ENCODE data around the gene SAFB.
"Not testable (repeated sequence)": the region's sequence is repeated elsewhere in the genome, so short reads cannot be mapped to it uniquely, and the experiment has no call there.

SAFB gene

GRCh38 chr19:5595745-5596144 is 27.1 kb upstream of the SAFB start:
- no peak for DNase-seq

GRCh38 chr19:5600797-5601196 is 22.1 kb upstream of the SAFB start:
- no peak for DNase-seq

- no peak for DNase-seq
These were observed 19.3 kb upstream of the SAFB start for GRCh38 chr19:5603626-5604025.

GRCh38 chr19:5605362-5605761 is 17.5 kb upstream of the SAFB start:
- no peak for DNase-seq

GRCh38 chr19:5607318-5608275 is 15.3 kb upstream of the SAFB start:
- no peak for DNase-seq

- no peak for DNase-seq
These were observed 14.6 kb upstream of the SAFB start for GRCh38 chr19:5608291-5608690.

- not testable (repeated sequence) for DNase-seq
These were observed 14.1 kb upstream of the SAFB start for GRCh38 chr19:5608766-5609165.

GRCh38 chr19:5609881-5610448 is 12.9 kb upstream of the SAFB start:
- no peak for DNase-seq

GRCh38 chr19:5612891-5613865 is 9.7 kb upstream of the SAFB start:
- no peak for DNase-seq

- DNase-seq: no peak
These were observed 7.0 kb upstream of the SAFB start for GRCh38 chr19:5615756-5616327.

GRCh38 chr19:5617080-5617479 is 5.8 kb upstream of the SAFB start:
- no peak for DNase-seq

- DNase-seq: no peak
These were observed 4.3 kb upstream of the SAFB start for GRCh38 chr19:5618591-5618990.

GRCh38 chr19:5619946-5620345 is 2.9 kb upstream of the SAFB start:
- no peak for DNase-seq

GRCh38 chr19:5621311-5621944 is 1.5 kb upstream of the SAFB start:
- DNase-seq: peak; percentile 32

- DNase-seq: peak; percentile 16
These were observed 878 bp upstream of the SAFB start for GRCh38 chr19:5621945-5622464.

GRCh38 chr19:5623397-5624017 is 624 bp downstream of the SAFB start:
- peak; percentile 36 for DNase-seq

GRCh38 chr19:5624018-5624663 is 1.3 kb downstream of the SAFB start:
- no peak for DNase-seq

- DNase-seq: no peak
These were observed 1.9 kb downstream of the SAFB start for GRCh38 chr19:5624741-5625278.

- no peak for DNase-seq
These were observed 2.8 kb downstream of the SAFB start for GRCh38 chr19:5625641-5626040.

GRCh38 chr19:5627395-5627904 is 4.6 kb downstream of the SAFB start:
- DNase-seq: peak; percentile 70
